ENCODE data around the gene HSBP1L1.

DNA sequence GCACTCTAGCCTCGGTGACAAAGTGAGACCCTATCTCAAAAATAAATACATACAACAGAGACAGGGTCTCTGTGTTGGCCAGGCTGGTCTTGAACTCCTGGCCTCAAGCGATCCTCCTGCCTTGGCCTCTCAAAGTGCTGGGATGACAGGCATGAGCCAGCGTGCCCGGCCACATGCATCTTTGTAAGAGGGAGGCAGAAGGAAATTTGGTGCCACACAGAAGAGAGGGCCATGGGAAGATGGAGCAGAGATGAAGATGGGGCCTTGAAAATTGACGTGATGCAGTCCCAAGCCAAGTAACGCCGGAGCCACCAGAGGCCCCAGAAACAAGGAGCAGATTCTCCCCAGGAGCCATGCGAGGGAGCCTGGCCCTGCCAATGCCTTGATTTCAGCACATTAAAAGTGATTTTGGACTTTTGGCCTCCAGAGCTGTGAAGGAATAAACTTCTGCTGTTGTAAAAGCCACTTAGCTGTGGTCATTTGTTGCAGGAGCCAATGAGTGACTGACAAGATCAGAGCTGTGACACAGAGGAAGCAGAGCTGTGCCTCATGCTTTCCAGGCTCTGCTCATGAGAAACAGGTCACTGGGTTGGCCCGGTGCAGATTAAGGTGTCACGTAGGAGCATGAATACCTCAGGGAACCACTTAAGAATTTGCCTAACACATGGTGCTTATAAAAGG lies 10.3 kb upstream of the HSBP1L1 start:
- TF ChIP-seq, protein P1, sequence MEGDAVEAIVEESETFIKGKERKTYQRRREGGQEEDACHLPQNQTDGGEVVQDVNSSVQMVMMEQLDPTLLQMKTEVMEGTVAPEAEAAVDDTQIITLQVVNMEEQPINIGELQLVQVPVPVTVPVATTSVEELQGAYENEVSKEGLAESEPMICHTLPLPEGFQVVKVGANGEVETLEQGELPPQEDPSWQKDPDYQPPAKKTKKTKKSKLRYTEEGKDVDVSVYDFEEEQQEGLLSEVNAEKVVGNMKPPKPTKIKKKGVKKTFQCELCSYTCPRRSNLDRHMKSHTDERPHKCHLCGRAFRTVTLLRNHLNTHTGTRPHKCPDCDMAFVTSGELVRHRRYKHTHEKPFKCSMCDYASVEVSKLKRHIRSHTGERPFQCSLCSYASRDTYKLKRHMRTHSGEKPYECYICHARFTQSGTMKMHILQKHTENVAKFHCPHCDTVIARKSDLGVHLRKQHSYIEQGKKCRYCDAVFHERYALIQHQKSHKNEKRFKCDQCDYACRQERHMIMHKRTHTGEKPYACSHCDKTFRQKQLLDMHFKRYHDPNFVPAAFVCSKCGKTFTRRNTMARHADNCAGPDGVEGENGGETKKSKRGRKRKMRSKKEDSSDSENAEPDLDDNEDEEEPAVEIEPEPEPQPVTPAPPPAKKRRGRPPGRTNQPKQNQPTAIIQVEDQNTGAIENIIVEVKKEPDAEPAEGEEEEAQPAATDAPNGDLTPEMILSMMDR (conservative IDR thresholded peaks at IDR 0.05; ENCODE audit: low read depth, low read length): no peak
- TF ChIP-seq EZH2 (IDR thresholded peaks at IDR 0.05; ENCODE audit: borderline replicate concordance, low read depth, low read length, poor library complexity, severe bottlenecking): no peak

All from A673 (cell line).